GM23248 (cell line): ENCODE measurements around the gene SLC25A29.

Experiments
- EZH2 ChIP-seq: fragments of 200-600 bp; sonication (generic); IDR thresholded peaks from 2 replicates; pipeline ENCODE4 v1.6.1; 2018; ENCODE audit warnings: antibody characterized with exemption, mild to moderate bottlenecking; ENCODE audit not compliant: insufficient read depth, poor library complexity, severe bottlenecking
- EZH2phosphoT487 ChIP-seq: fragments of 200-600 bp; sonication (generic); IDR thresholded peaks from 2 replicates; pipeline ENCODE4 v1.6.1; 2018; ENCODE audit warnings: antibody characterized with exemption, moderate library complexity, mild to moderate bottlenecking, low read depth; ENCODE audit not compliant: insufficient read depth

- no peak for TF ChIP-seq EZH2
- no peak for TF ChIP-seq EZH2phosphoT487
These were observed 23.7 kb upstream of the SLC25A29 start for GRCh38 chr14:100330007-100330344.
